ENCODE data around the gene CNRIP1. TPM values are rescaled to one million over a fixed set of nuclear protein-coding genes. Genes with fewer than 3 reads are reported as not detected.

The CNRIP1 gene
- polyA plus RNA-seq, 2 of the 4 experiments (the other 2 are of a cell fraction) = 0.93 to 2.9 TPM

DNA sequence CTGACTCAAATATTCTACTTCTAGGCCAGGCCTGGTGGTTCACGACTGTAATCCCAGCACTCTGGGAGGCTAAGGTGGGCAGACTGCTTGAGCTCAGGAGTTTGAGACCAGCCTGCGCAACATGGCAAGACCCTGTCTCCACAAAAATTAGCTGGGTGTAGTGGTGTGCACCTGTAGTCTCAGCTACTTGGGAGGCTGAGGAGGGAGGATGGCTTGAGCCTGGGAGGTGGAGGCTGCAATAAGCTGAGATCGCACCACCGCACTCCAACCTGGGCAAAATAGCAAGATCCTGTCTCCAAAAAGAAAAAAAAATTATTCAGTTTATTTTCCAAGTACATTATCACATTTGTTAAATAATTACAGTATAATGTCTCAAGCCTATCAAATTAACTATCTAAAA is 74.7 kb downstream of the CNRIP1 start:
- H3K27ac ChIP-seq = no peak overlapping the region
- CTCF ChIA-PET = interaction anchor here (0.7 to 5.1 kb wide), 12 partner anchors 9 to 827 kb away, joined by 3 to 52 read pairs (median 4); a partner anchor contains a TSS

DNA sequence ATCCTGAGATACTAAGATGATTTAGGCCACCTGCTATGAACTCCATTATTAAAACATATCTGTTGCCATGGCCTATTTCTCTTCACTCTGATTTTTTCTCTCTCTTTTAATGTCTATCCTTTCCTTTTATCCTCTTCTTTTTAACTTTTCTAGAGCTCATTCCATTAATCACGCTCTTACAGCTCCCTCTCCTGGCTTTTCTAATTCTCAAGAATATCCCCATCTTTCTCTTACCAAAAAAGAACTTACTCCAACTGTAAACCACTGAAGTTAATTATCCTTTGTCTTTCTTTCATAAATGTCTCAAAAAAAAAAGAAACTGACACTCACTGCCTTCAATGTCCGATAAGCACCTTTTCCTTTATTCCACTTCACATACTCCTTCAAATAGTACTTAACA is 75.3 kb downstream of the CNRIP1 start:
- POLR2A ChIA-PET = interaction anchor here (0.6 to 1.4 kb wide), 3 partner anchors 8 to 122 kb away, joined by 4 to 9 read pairs (median 5); partner anchors contain the start of genes PNO1 and PPP3R1
- CTCF ChIA-PET = interaction anchor here (0.6 to 5.1 kb wide), 13 partner anchors 8 to 827 kb away, joined by 3 to 52 read pairs (median 4); a partner anchor contains a TSS
- no peaks in the 10 kb centered on the region for H3K9me3 ChIP-seq
- H3K4me1 ChIP-seq = peaks cover 42% of the 10 kb centered on the region
- no peak for DNase-seq (ENCODE audit: low read depth in 1 of 2, low spot score in 1 of 2)
- FAIRE-seq = no peak
- 82% methylated on average over 2 of the region's 2 CpGs for WGBS (ENCODE audit: missing lambda C conversion rate)
- H3K4me2 ChIP-seq = no peak overlapping the region
- no peak overlapping the region for H3K4me3 ChIP-seq
- H3K27ac ChIP-seq = no peak overlapping the region
- 0 out of 6 replicates have a peak, but pooled peaks have one; percentile 35 to 48 for ATAC-seq
- 0 out of 3 replicates have a peak, but pooled peaks have one; percentile 22 for TF ChIP-seq SMC3 (IDR thresholded peaks at IDR 0.05)
- peak; percentile 39 to 43; a peak in 4 of 5 replicates for TF ChIP-seq RAD21 (conservative IDR thresholded peaks at IDR 0.05 in 1 of 2, IDR thresholded peaks at IDR 0.05 in 1 of 2)
- TF ChIP-seq, protein P1, sequence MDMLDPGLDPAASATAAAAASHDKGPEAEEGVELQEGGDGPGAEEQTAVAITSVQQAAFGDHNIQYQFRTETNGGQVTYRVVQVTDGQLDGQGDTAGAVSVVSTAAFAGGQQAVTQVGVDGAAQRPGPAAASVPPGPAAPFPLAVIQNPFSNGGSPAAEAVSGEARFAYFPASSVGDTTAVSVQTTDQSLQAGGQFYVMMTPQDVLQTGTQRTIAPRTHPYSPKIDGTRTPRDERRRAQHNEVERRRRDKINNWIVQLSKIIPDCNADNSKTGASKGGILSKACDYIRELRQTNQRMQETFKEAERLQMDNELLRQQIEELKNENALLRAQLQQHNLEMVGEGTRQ (IDR thresholded peaks at IDR 0.05) = no peak
- TF ChIP-seq, protein P2, sequence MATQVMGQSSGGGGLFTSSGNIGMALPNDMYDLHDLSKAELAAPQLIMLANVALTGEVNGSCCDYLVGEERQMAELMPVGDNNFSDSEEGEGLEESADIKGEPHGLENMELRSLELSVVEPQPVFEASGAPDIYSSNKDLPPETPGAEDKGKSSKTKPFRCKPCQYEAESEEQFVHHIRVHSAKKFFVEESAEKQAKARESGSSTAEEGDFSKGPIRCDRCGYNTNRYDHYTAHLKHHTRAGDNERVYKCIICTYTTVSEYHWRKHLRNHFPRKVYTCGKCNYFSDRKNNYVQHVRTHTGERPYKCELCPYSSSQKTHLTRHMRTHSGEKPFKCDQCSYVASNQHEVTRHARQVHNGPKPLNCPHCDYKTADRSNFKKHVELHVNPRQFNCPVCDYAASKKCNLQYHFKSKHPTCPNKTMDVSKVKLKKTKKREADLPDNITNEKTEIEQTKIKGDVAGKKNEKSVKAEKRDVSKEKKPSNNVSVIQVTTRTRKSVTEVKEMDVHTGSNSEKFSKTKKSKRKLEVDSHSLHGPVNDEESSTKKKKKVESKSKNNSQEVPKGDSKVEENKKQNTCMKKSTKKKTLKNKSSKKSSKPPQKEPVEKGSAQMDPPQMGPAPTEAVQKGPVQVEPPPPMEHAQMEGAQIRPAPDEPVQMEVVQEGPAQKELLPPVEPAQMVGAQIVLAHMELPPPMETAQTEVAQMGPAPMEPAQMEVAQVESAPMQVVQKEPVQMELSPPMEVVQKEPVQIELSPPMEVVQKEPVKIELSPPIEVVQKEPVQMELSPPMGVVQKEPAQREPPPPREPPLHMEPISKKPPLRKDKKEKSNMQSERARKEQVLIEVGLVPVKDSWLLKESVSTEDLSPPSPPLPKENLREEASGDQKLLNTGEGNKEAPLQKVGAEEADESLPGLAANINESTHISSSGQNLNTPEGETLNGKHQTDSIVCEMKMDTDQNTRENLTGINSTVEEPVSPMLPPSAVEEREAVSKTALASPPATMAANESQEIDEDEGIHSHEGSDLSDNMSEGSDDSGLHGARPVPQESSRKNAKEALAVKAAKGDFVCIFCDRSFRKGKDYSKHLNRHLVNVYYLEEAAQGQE (IDR thresholded peaks at IDR 0.05) = no peak
- TF ChIP-seq, protein P3, sequence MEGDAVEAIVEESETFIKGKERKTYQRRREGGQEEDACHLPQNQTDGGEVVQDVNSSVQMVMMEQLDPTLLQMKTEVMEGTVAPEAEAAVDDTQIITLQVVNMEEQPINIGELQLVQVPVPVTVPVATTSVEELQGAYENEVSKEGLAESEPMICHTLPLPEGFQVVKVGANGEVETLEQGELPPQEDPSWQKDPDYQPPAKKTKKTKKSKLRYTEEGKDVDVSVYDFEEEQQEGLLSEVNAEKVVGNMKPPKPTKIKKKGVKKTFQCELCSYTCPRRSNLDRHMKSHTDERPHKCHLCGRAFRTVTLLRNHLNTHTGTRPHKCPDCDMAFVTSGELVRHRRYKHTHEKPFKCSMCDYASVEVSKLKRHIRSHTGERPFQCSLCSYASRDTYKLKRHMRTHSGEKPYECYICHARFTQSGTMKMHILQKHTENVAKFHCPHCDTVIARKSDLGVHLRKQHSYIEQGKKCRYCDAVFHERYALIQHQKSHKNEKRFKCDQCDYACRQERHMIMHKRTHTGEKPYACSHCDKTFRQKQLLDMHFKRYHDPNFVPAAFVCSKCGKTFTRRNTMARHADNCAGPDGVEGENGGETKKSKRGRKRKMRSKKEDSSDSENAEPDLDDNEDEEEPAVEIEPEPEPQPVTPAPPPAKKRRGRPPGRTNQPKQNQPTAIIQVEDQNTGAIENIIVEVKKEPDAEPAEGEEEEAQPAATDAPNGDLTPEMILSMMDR (IDR thresholded peaks at IDR 0.05) = peak; percentile 34; the same call in 2 of the 3 replicates

More for the DNA sequence above, 74.7 kb downstream of the CNRIP1 start:
- POLR2A ChIA-PET = interaction anchor here (1.4 kb wide), 2 partner anchors 8 to 87 kb away, joined by 5 to 9 read pairs; partner anchors contain the start of genes PNO1 and PPP3R1
- no peaks in the 10 kb centered on the region for H3K9me3 ChIP-seq
- no peak for DNase-seq (ENCODE audit: low read depth in 1 of 2, low spot score in 1 of 2)
- ATAC-seq = no peak
- TF ChIP-seq, protein P4, sequence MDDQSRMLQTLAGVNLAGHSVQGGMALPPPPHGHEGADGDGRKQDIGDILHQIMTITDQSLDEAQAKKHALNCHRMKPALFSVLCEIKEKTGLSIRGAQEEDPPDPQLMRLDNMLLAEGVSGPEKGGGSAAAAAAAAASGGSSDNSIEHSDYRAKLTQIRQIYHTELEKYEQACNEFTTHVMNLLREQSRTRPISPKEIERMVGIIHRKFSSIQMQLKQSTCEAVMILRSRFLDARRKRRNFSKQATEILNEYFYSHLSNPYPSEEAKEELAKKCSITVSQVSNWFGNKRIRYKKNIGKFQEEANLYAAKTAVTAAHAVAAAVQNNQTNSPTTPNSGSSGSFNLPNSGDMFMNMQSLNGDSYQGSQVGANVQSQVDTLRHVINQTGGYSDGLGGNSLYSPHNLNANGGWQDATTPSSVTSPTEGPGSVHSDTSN (IDR thresholded peaks at IDR 0.05) = no peak
- TF ChIP-seq ZFP36 (IDR thresholded peaks at IDR 0.05; ENCODE audit: borderline replicate concordance, partially characterized antibody) (no peak), RARB (CRISPR knock-in tag; IDR thresholded peaks at IDR 0.05) (no peak)
- H3K4me2 ChIP-seq = no peak overlapping the region
- no peak for FAIRE-seq
- peaks cover 42% of the 10 kb centered on the region for H3K4me1 ChIP-seq
- no peak overlapping the region for H3K4me3 ChIP-seq
- 98% methylated on average over 4 of the region's 4 CpGs for WGBS (ENCODE audit: missing lambda C conversion rate)

Other genes with a start within 250 kb of the CNRIP1 start
- 50.1 and 63.2 TPM in 2 replicates for gene PNO1, start 162.1 kb downstream of the CNRIP1 start, polyA plus RNA-seq (2011; rRNA removed)
- gene PNO1, start 162.1 kb downstream of the CNRIP1 start, polyA plus RNA-seq (2017; fragmentation: RNase III; extraction: RNeasy Plus Mini Kit Qiagen cat#74134 plus additional on column Dnase treatment) = 49.0 to 59.8 TPM (median 57.7 TPM) in 3 replicates
- 27.3 and 30.7 TPM in 2 replicates for gene PPP3R1, start 67.4 kb downstream of the CNRIP1 start, polyA plus RNA-seq (2011; rRNA removed)
- gene PPP3R1, start 67.4 kb downstream of the CNRIP1 start, polyA plus RNA-seq (2017; fragmentation: RNase III; extraction: RNeasy Plus Mini Kit Qiagen cat#74134 plus additional on column Dnase treatment) = 53.7 to 55.1 TPM (median 54.4 TPM) in 3 replicates
- not detected in 2 replicates for gene PLEK, start 45.3 kb upstream of the CNRIP1 start, polyA plus RNA-seq (2011; rRNA removed)
- 0.04 TPM in 1 of 3 replicates, not detected in the others for gene PLEK, start 45.3 kb upstream of the CNRIP1 start, polyA plus RNA-seq (2017; fragmentation: RNase III; extraction: RNeasy Plus Mini Kit Qiagen cat#74134 plus additional on column Dnase treatment)
- gene FBXO48, start 147.3 kb upstream of the CNRIP1 start, polyA plus RNA-seq (2011; rRNA removed) = 1.4 and 2.1 TPM in 2 replicates
- 0.72 to 0.81 TPM (median 0.74 TPM) in 3 replicates for gene FBXO48, start 147.3 kb upstream of the CNRIP1 start, polyA plus RNA-seq (2017; fragmentation: RNase III; extraction: RNeasy Plus Mini Kit Qiagen cat#74134 plus additional on column Dnase treatment)
- 2.1 and 2.8 TPM in 2 replicates for gene APLF, start 147.6 kb upstream of the CNRIP1 start, polyA plus RNA-seq (2011; rRNA removed)
- 1.5 to 1.8 TPM (median 1.5 TPM) in 3 replicates for gene APLF, start 147.6 kb upstream of the CNRIP1 start, polyA plus RNA-seq (2017; fragmentation: RNase III; extraction: RNeasy Plus Mini Kit Qiagen cat#74134 plus additional on column Dnase treatment)

Data from A549 (cell line).